ENCODE data around the gene CHRNB2.

Gene CHRNB2

GRCh38 chr1:154553056-154554030 is 14.2 kb upstream of the CHRNB2 start:
- DNase-seq, result no peak

GRCh38 chr1:154556422-154556821 is 11.2 kb upstream of the CHRNB2 start:
- DNase-seq, result no peak

GRCh38 chr1:154557248-154557938 is 10.2 kb upstream of the CHRNB2 start:
- DNase-seq, result no peak

GRCh38 chr1:154557939-154558719 is 9.4 kb upstream of the CHRNB2 start, which contains the start of gene UBE2Q1:
TSS of gene UBE2Q1 (minus strand) at chr1:154558662. CDS start at chr1:154558553, 109 bp downstream.
- no peak for DNase-seq

- DNase-seq, result peak; percentile 98
These were observed 8.7 kb upstream of the CHRNB2 start for GRCh38 chr1:154558720-154559465.

- peak; percentile 89 for DNase-seq
These were observed 8.0 kb upstream of the CHRNB2 start for GRCh38 chr1:154559466-154560044.

GRCh38 chr1:154565876-154566275 is 1.7 kb upstream of the CHRNB2 start:
- DNase-seq, result no peak

GRCh38 chr1:154568157-154568815 is 708 bp downstream of the CHRNB2 start:
- no peak for DNase-seq

GRCh38 chr1:154571244-154571963 is 3.8 kb downstream of the CHRNB2 start:
- DNase-seq, result no peak

- no peak for DNase-seq
These were observed 4.3 kb downstream of the CHRNB2 start for GRCh38 chr1:154571964-154572288.

GRCh38 chr1:154572468-154573167 is 5.0 kb downstream of the CHRNB2 start:
- DNase-seq, result peak; percentile 16

- peak; percentile 39 for DNase-seq
These were observed 5.6 kb downstream of the CHRNB2 start for GRCh38 chr1:154573168-154573510.

- DNase-seq, result peak; percentile 42
These were observed 7.1 kb downstream of the CHRNB2 start for GRCh38 chr1:154574716-154575115.

GRCh38 chr1:154575147-154575927 is 7.8 kb downstream of the CHRNB2 start:
- no peak for DNase-seq

- no peak for DNase-seq
These were observed 8.5 kb downstream of the CHRNB2 start for GRCh38 chr1:154575951-154576566.

- no peak for DNase-seq
These were observed 9.9 kb downstream of the CHRNB2 start for GRCh38 chr1:154577346-154578057.

GRCh38 chr1:154578058-154578418 is 10.5 kb downstream of the CHRNB2 start:
- DNase-seq, result no peak

- no peak for DNase-seq
These were observed 11.8 kb downstream of the CHRNB2 start for GRCh38 chr1:154579374-154579773.
